Measurements from ENCODE around the gene TRIM3. TPM values are rescaled to one million over a fixed set of nuclear protein-coding genes. Genes with fewer than 3 reads are reported as not detected.

TRIM3 gene
- total and polyA plus RNA-seq, 12 donors: 6.6 to 23.8 (median 10.4) TPM

DNA sequence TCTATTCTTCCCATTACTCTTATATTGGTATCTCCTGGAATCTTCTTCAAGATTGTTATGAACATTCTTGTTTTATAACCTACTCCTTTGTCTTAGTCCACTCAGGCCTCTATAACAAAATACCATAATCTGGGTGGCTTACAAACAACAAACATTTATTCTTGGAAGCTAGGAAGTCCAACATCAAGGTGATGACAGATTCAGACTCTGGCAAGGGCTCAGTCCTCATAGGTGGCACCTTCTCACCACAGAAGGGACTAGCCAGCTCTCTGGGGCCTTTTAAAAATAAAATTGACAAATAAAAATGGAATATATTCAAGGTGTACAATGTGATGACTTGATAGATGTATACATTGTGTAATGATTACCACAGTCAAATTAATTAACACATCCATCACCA, 43.1 kb upstream of the TRIM3 start:
- no peak for DNase-seq
- no peaks in the 10 kb centered on the region for H3K4me1 ChIP-seq (replicated peaks in 1 of 2)
- H3K27me3 ChIP-seq: no peaks in the 10 kb centered on the region
- no peak for TF ChIP-seq POLR2A (IDR thresholded peaks at IDR 0.05)
- TF ChIP-seq, protein P1, sequence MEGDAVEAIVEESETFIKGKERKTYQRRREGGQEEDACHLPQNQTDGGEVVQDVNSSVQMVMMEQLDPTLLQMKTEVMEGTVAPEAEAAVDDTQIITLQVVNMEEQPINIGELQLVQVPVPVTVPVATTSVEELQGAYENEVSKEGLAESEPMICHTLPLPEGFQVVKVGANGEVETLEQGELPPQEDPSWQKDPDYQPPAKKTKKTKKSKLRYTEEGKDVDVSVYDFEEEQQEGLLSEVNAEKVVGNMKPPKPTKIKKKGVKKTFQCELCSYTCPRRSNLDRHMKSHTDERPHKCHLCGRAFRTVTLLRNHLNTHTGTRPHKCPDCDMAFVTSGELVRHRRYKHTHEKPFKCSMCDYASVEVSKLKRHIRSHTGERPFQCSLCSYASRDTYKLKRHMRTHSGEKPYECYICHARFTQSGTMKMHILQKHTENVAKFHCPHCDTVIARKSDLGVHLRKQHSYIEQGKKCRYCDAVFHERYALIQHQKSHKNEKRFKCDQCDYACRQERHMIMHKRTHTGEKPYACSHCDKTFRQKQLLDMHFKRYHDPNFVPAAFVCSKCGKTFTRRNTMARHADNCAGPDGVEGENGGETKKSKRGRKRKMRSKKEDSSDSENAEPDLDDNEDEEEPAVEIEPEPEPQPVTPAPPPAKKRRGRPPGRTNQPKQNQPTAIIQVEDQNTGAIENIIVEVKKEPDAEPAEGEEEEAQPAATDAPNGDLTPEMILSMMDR (IDR thresholded peaks at IDR 0.05): no peak
- no peaks in the 10 kb centered on the region for H3K36me3 ChIP-seq (replicated peaks in 1 of 2)
- no peak overlapping the region for H3K27ac ChIP-seq
- H3K4me3 ChIP-seq: no peak overlapping the region
- intact Hi-C loops (cut with DNase I): no loop called here
- no peaks in the 10 kb centered on the region for H3K9me3 ChIP-seq (replicated peaks in 1 of 3)

DNA sequence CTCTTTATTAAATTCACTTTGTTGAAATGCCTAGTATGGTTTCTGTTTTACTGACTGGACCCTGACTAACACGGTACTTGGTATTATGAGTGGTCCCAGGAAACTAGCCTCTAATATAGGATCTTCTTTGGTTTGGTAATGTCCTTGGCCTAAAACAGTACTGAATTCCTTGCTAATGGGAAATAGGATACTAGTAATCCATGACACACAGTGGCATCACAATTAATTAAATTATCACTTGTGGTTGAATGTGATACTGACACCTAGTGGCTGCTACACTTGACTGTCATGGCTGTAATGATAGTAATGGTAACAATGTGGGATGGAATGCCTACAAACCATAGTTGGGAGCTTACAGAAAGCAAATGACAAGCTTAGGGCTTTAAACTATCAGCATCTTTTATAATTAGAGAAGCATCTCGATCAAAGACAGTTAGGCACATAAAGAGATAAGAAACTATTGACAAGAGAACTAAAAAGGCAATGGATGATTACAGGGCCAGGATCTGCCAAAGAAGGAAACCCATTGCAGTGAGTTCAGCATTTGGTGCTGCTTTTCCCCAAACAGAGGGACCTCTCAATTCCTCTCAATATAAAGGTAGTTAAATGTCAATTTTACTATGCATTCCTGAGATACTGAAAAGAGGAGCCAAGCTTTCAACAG, 32.0 kb upstream of the TRIM3 start:
- no peaks in the 10 kb centered on the region for H3K27me3 ChIP-seq
- peaks cover 0 to 8% of the 10 kb centered on the region in 2 donors for H3K36me3 ChIP-seq (replicated peaks in 1 of 2)
- no peaks in the 10 kb centered on the region for H3K4me1 ChIP-seq (replicated peaks in 1 of 2)
- H3K9me3 ChIP-seq (replicated peaks in 1 of 3): no peaks in the 10 kb centered on the region
- WGBS, 4 donors: 50 to 62% (median 55%) methylated on average over 2 of the region's 2 CpGs
- H3K4me3 ChIP-seq: no peak overlapping the region
- no peak for TF ChIP-seq POLR2A (IDR thresholded peaks at IDR 0.05)
- TF ChIP-seq, protein P1 (IDR thresholded peaks at IDR 0.05): peak; percentile 48 to 71 (median 64)
- intact Hi-C loops (cut with DNase I): loop anchor here in 1 of 2 donors (10.0 kb wide), 1 partner anchor 131 kb away; no protein-coding TSS in a partner anchor
- peak in 1 of 7 donors; percentile 32 for DNase-seq
- no peak overlapping the region for H3K27ac ChIP-seq

DNA sequence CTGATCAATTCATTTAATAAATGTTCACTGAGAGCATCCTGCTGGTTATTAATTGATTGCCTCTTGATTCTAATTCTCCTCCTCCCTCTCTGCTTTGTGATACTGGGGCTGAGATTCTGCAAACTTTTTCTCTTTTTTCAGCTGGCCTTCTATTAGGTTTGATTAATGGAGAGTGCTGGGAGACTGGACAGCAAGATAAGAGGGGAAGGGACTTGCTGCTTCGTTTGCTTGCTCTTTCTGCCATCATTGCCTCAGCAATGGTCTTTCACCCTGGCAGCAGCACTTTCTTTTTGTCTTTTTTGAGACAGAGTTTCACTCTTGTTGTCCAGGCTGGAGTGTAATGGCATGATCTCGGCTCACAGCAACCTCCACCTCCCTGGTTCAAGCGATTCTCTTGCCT, 30.4 kb upstream of the TRIM3 start:
- 72 to 76% (median 73%) methylated on average over 3 of the region's 3 CpGs for WGBS, 4 donors
- intact Hi-C loops (cut with DNase I): loop anchor here in 1 of 2 donors (10.0 kb wide), 1 partner anchor 129 kb away; no protein-coding TSS in a partner anchor
- TF ChIP-seq POLR2A (IDR thresholded peaks at IDR 0.05): no peak
- TF ChIP-seq, protein P1 (IDR thresholded peaks at IDR 0.05): no peak
- no peaks in the 10 kb centered on the region for H3K27me3 ChIP-seq
- no peak for DNase-seq
- H3K9me3 ChIP-seq (replicated peaks in 1 of 3): no peaks in the 10 kb centered on the region
- H3K27ac ChIP-seq: no peak overlapping the region
- no peak overlapping the region for H3K4me3 ChIP-seq
- H3K4me1 ChIP-seq (replicated peaks in 1 of 2): no peaks in the 10 kb centered on the region
- H3K36me3 ChIP-seq (replicated peaks in 1 of 2): peaks cover 0 to 4% of the 10 kb centered on the region in 2 donors

DNA sequence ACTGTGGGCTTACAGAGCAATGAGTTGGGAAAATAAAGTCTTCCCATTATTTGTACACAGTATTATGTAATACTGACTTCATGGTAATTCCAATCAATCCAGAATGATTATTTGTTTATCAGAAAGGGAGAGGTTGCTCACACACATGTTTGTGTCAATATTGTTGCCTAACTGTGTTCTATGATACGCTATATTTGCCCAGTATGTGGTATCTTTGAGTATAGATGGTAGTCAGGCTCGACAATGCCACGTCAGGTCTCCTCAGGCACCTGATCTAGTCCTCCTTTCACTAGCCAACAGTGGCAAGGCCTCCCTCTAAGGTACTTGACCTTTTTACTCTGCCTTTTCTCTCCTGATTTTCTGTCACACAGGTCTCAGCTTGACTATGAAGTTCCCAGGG, 28.6 kb upstream of the TRIM3 start:
- H3K27ac ChIP-seq: no peak overlapping the region
- H3K4me3 ChIP-seq: no peak overlapping the region
- TF ChIP-seq, protein P1 (IDR thresholded peaks at IDR 0.05): no peak
- no peak for TF ChIP-seq POLR2A (IDR thresholded peaks at IDR 0.05)
- intact Hi-C loops (cut with DNase I): loop anchor here in 1 of 2 donors (10.0 kb wide), 1 partner anchor 128 kb away; no protein-coding TSS in a partner anchor
- H3K9me3 ChIP-seq (replicated peaks in 1 of 3): no peaks in the 10 kb centered on the region
- no peaks in the 10 kb centered on the region for H3K27me3 ChIP-seq
- WGBS, 4 donors: 94 to 98% (median 98%) methylated on average over 3 of the region's 3 CpGs
- peaks cover 0 to 11% of the 10 kb centered on the region in 2 donors for H3K36me3 ChIP-seq (replicated peaks in 1 of 2)
- H3K4me1 ChIP-seq (replicated peaks in 1 of 2): no peaks in the 10 kb centered on the region
- DNase-seq: no peak

All from adrenal gland (tissue), 12 donors.